Measurements from ENCODE around the gene ZNF311. TPM values are rescaled to one million over a fixed set of nuclear protein-coding genes. Genes with fewer than 3 reads are reported as not detected.

The ZNF311 gene
- total and polyA plus RNA-seq, 2 of the 13 experiments (the other 11 are each of a cell fraction or from before 2014, with no cell fraction given), result not detected

DNA sequence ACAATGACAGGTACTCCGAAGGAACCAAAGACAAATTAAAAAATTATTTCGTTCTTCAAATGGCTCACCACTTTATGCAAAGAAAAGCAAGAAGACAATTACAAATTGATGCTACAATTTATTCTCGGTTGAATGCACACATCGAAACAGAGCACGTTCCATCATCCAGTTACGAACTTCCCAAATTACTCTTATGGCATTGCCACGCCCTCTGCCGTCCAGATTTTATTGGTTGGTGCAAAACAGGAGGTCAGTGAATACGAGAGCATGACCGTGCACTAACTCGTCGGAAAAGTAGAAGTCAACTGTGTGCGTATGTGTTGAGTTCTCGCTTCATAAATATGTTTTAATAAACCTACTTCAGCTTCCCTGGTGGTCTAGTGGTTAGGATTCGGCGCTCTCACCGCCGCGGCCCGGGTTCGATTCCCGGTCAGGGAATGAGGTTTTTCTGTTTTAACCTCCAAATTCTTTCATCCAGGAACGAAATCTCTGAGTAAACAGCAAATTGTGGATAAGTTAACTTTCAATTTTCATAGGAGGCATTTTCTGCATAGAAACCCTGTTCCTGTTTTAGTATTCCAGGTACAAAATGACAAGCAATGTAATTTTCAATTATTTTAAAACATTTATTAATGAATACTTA is 23.2 kb downstream of the ZNF311 start (continued):
- TF ChIP-seq, protein P1, sequence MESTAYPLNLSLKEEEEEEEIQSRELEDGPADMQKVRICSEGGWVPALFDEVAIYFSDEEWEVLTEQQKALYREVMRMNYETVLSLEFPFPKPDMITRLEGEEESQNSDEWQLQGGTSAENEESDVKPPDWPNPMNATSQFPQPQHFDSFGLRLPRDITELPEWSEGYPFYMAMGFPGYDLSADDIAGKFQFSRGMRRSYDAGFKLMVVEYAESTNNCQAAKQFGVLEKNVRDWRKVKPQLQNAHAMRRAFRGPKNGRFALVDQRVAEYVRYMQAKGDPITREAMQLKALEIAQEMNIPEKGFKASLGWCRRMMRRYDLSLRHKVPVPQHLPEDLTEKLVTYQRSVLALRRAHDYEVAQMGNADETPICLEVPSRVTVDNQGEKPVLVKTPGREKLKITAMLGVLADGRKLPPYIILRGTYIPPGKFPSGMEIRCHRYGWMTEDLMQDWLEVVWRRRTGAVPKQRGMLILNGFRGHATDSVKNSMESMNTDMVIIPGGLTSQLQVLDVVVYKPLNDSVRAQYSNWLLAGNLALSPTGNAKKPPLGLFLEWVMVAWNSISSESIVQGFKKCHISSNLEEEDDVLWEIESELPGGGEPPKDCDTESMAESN (CRISPR knock-in tag; conservative IDR thresholded peaks at IDR 0.05), result peak; percentile 57
- TF ChIP-seq ZNF331 (CRISPR knock-in tag; IDR thresholded peaks at IDR 0.05) (peak; percentile 89; the same call in 1 of the 2 replicates), HHEX (CRISPR knock-in tag; IDR thresholded peaks at IDR 0.05) (no peak), NFATC3 (CRISPR knock-in tag; IDR thresholded peaks at IDR 0.05) (0 out of 2 replicates have a peak, but pooled peaks have one; percentile 38), ZMYM4 (CRISPR knock-in tag; IDR thresholded peaks at IDR 0.05) (0 out of 2 replicates have a peak, but pooled peaks have one; percentile 15), NR2F2 (IDR thresholded peaks at IDR 0.05; ENCODE audit: borderline replicate concordance, low read depth) (peak; percentile 66; the same call in 1 of the 2 replicates), NFYB (CRISPR knock-in tag; IDR thresholded peaks at IDR 0.05) (peak; percentile 52; the same call in 1 of the 2 replicates), ZNF350 (CRISPR knock-in tag; IDR thresholded peaks at IDR 0.05; ENCODE audit: borderline replicate concordance, low read depth) (peak; percentile 84; the same call in 1 of the 2 replicates), KDM2A (CRISPR knock-in tag; IDR thresholded peaks at IDR 0.05; ENCODE audit: borderline replicate concordance, low read depth) (peak; percentile 86; the same call in 1 of the 2 replicates), ZMAT3 (CRISPR knock-in tag; conservative IDR thresholded peaks at IDR 0.05) (peak; percentile 70; the same call in 1 of the 2 replicates), ZNF12 (CRISPR knock-in tag; IDR thresholded peaks at IDR 0.05) (peak; percentile 87), ZSCAN31 (CRISPR knock-in tag; IDR thresholded peaks at IDR 0.05; ENCODE audit: low read depth) (peak; percentile 86), FOXA1 (IDR thresholded peaks at IDR 0.05) (no peak), FOXA1 (CRISPR knock-in tag; IDR thresholded peaks at IDR 0.05) (peak; percentile 51; the same call in 1 of the 2 replicates), ATF7-NPFF (CRISPR knock-in tag; IDR thresholded peaks at IDR 0.05; ENCODE audit: low read depth) (peak; percentile 42; the same call in 1 of the 2 replicates), KAT2B (IDR thresholded peaks at IDR 0.05; ENCODE audit: borderline replicate concordance, low read depth, low read length) (no peak), ETV6 (CRISPR knock-in tag; conservative IDR thresholded peaks at IDR 0.05) (peak; percentile 66; the same call in 1 of the 2 replicates), REXO4 (CRISPR knock-in tag; IDR thresholded peaks at IDR 0.05; ENCODE audit: borderline replicate concordance) (no peak), TBL1XR1 (IDR thresholded peaks at IDR 0.05; ENCODE audit: borderline replicate concordance, low read length, partially characterized antibody) (peak; percentile 43)
- TF ChIP-seq, protein P2, sequence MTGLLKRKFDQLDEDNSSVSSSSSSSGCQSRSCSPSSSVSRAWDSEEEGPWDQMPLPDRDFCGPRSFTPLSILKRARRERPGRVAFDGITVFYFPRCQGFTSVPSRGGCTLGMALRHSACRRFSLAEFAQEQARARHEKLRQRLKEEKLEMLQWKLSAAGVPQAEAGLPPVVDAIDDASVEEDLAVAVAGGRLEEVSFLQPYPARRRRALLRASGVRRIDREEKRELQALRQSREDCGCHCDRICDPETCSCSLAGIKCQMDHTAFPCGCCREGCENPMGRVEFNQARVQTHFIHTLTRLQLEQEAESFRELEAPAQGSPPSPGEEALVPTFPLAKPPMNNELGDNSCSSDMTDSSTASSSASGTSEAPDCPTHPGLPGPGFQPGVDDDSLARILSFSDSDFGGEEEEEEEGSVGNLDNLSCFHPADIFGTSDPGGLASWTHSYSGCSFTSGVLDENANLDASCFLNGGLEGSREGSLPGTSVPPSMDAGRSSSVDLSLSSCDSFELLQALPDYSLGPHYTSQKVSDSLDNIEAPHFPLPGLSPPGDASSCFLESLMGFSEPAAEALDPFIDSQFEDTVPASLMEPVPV (CRISPR knock-in tag; IDR thresholded peaks at IDR 0.05), result no peak
- TF ChIP-seq, protein P3, sequence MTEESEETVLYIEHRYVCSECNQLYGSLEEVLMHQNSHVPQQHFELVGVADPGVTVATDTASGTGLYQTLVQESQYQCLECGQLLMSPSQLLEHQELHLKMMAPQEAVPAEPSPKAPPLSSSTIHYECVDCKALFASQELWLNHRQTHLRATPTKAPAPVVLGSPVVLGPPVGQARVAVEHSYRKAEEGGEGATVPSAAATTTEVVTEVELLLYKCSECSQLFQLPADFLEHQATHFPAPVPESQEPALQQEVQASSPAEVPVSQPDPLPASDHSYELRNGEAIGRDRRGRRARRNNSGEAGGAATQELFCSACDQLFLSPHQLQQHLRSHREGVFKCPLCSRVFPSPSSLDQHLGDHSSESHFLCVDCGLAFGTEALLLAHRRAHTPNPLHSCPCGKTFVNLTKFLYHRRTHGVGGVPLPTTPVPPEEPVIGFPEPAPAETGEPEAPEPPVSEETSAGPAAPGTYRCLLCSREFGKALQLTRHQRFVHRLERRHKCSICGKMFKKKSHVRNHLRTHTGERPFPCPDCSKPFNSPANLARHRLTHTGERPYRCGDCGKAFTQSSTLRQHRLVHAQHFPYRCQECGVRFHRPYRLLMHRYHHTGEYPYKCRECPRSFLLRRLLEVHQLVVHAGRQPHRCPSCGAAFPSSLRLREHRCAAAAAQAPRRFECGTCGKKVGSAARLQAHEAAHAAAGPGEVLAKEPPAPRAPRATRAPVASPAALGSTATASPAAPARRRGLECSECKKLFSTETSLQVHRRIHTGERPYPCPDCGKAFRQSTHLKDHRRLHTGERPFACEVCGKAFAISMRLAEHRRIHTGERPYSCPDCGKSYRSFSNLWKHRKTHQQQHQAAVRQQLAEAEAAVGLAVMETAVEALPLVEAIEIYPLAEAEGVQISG (CRISPR knock-in tag; IDR thresholded peaks at IDR 0.05), result peak; percentile 93
- TF ChIP-seq, protein P4, sequence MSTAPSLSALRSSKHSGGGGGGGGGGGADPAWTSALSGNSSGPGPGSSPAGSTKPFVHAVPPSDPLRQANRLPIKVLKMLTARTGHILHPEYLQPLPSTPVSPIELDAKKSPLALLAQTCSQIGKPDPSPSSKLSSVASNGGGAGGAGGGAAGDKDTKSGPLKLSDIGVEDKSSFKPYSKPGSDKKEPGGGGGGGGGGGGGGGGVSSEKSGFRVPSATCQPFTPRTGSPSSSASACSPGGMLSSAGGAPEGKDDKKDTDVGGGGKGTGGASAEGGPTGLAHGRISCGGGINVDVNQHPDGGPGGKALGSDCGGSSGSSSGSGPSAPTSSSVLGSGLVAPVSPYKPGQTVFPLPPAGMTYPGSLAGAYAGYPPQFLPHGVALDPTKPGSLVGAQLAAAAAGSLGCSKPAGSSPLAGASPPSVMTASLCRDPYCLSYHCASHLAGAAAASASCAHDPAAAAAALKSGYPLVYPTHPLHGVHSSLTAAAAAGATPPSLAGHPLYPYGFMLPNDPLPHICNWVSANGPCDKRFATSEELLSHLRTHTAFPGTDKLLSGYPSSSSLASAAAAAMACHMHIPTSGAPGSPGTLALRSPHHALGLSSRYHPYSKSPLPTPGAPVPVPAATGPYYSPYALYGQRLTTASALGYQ (CRISPR knock-in tag; IDR thresholded peaks at IDR 0.05), result peak; percentile 71; the same call in 1 of the 2 replicates
